WTC11 (cell line): Measurements from ENCODE around the gene MYL9. TPM values are rescaled to one million over a fixed set of nuclear protein-coding genes. Genes with fewer than 3 reads are reported as not detected.

Experiments used
- ATAC-seq: fragments of 200-7000 bp; cut with Tn5 transposase; 2 replicates; pipeline ENCODE4 v1.10.0; 2021; ENCODE audit warnings: mild to moderate bottlenecking, moderate library complexity
- CTCF ChIA-PET: fragments of 300-600 bp; sonication (Branson Sonifier 250); formaldehyde crosslinking; loops from one replicate; lab custom pipeline; 2021; ENCODE audit warnings: antibody characterized with exemption; lab: Charles Lee
- POLR2A ChIA-PET: fragments of 350-600 bp; sonication (Branson Sonifier 250); formaldehyde crosslinking; loops from one replicate; lab custom pipeline; 2021; ENCODE audit warnings: antibody characterized with exemption; lab: Charles Lee
- DNase-seq: peaks from one replicate; pipeline ENCODE4 v3.0.0; 2021; ENCODE audit warnings: low spot score
- H3K27ac Mint-ChIP-seq: 2 replicates; pipeline ENCODE4 v1.8.0; 2021; ENCODE audit warnings: mixed read lengths
- H3K27me3 Mint-ChIP-seq: 2 replicates; pipeline ENCODE4 v1.8.0; 2021; ENCODE audit warnings: low read depth, mild to moderate bottlenecking, moderate library complexity, mixed read lengths
- H3K36me3 Mint-ChIP-seq: 2 replicates; pipeline ENCODE4 v1.8.0; 2021; ENCODE audit warnings: mixed read lengths
- H3K4me1 Mint-ChIP-seq: 2 replicates; pipeline ENCODE4 v1.8.0; 2022; ENCODE audit warnings: mixed read lengths
- H3K4me3 Mint-ChIP-seq: 2 replicates; pipeline ENCODE4 v1.8.0; 2021; ENCODE audit warnings: mild to moderate bottlenecking, moderate library complexity, mixed read lengths
- H3K9me3 Mint-ChIP-seq: 2 replicates; pipeline ENCODE4 v1.8.0; 2021; ENCODE audit warnings: mixed read lengths
- AFF4 ChIP-seq: sonication (generic); formaldehyde crosslinking; IDR thresholded peaks from 2 replicates; pipeline ENCODE4 v1.8.1; 2023; ENCODE audit warnings: mild to moderate bottlenecking, missing genetic modification reagents, borderline replicate concordance
- CREB1 ChIP-seq: sonication (generic); formaldehyde crosslinking; IDR thresholded peaks from 2 replicates; pipeline ENCODE4 v1.8.0; 2023; ENCODE audit warnings: mild to moderate bottlenecking, missing genetic modification reagents
- E2F4 ChIP-seq: sonication (generic); formaldehyde crosslinking; IDR thresholded peaks from 2 replicates; pipeline ENCODE4 v1.8.1; 2022; ENCODE audit warnings: low read depth, mild to moderate bottlenecking, moderate library complexity, missing genetic modification reagents, borderline replicate concordance
- ELF4 ChIP-seq: sonication (generic); formaldehyde crosslinking; IDR thresholded peaks from 2 replicates; pipeline ENCODE4 v1.8.1; 2022; ENCODE audit warnings: low read depth, mild to moderate bottlenecking, moderate library complexity, missing genetic modification reagents
- FOXP1 ChIP-seq: sonication (generic); formaldehyde crosslinking; IDR thresholded peaks from 2 replicates; pipeline ENCODE4 v1.8.0; 2022; ENCODE audit warnings: missing genetic modification reagents, mild to moderate bottlenecking, moderate library complexity, borderline replicate concordance
- KAT7 ChIP-seq: sonication (generic); formaldehyde crosslinking; IDR thresholded peaks from 2 replicates; pipeline ENCODE4 v1.8.1; 2023; ENCODE audit warnings: missing genetic modification reagents, mild to moderate bottlenecking, borderline replicate concordance
- NFYB ChIP-seq: sonication (generic); formaldehyde crosslinking; conservative IDR thresholded peaks from 2 replicates; pipeline ENCODE4 v1.8.0; 2022; ENCODE audit warnings: low read depth, missing genetic modification reagents
- PRDM15 ChIP-seq: sonication (generic); formaldehyde crosslinking; IDR thresholded peaks from 2 replicates; pipeline ENCODE4 v1.8.0; 2022; ENCODE audit warnings: missing genetic modification reagents
- ZNF121 ChIP-seq: sonication (generic); formaldehyde crosslinking; IDR thresholded peaks from 2 replicates; pipeline ENCODE4 v1.8.0; 2023; ENCODE audit warnings: missing genetic modification reagents
- ZNF416 ChIP-seq: fragments of 250-450 bp; sonication (Bioruptor Pico); IDR thresholded peaks from 2 replicates; pipeline ENCODE4 v1.9.0; 2021; ENCODE audit warnings: mild to moderate bottlenecking, inconsistent platforms
- ZNF532 ChIP-seq: fragments of 250-450 bp; sonication (Bioruptor Pico); IDR thresholded peaks from 2 replicates; pipeline ENCODE4 v1.9.0; 2021; ENCODE audit warnings: mild to moderate bottlenecking, borderline replicate concordance
- total RNA-seq: library from RNA; stranded (reverse); gene quantifications from 3 replicates; pipeline ENCODE4 v1.2.3, GENCODE V29; 2021

The MYL9 gene
- total RNA-seq, 1 experiment from 2014 or later: 54.7 TPM

- no peak for TF ChIP-seq PRDM15 (CRISPR knock-in tag)
Observed at GRCh38 chr20:36501367-36502006, 39.8 kb upstream of the MYL9 start (continued).

- Mint-ChIP-seq H3K27ac (no peak overlapping the region), H3K4me3 (no peak overlapping the region), H3K27me3 (no peaks in the 10 kb centered on the region), H3K9me3 (no peaks in the 10 kb centered on the region), H3K4me1 (no peaks in the 10 kb centered on the region), H3K36me3 (peaks cover 33% of the 10 kb centered on the region)
- CTCF ChIA-PET: no interaction called here
- no peak for TF ChIP-seq ZNF416 (CRISPR knock-in tag)
- TF ChIP-seq ELF4 (CRISPR knock-in tag): no peak
- no peak for TF ChIP-seq CREB1 (CRISPR knock-in tag)
- TF ChIP-seq FOXP1 (CRISPR knock-in tag): no peak
- TF ChIP-seq ZNF532: no peak
- no peak for TF ChIP-seq ZNF121
- no peak for TF ChIP-seq NFYB (CRISPR knock-in tag)
- TF ChIP-seq KAT7 (CRISPR knock-in tag): no peak
- no peak for TF ChIP-seq E2F4 (CRISPR knock-in tag)
- no peak for TF ChIP-seq AFF4 (CRISPR knock-in tag)
- ATAC-seq (no peak), DNase-seq (no peak)
- POLR2A ChIA-PET: no interaction called here
Observed at GRCh38 chr20:36504295-36504694, 37.0 kb upstream of the MYL9 start.
